KBM-7 (cell line): ENCODE measurements around the gene PSG11.
"Not testable (repeated sequence)": the region's sequence is repeated elsewhere in the genome, so short reads cannot be mapped to it uniquely, and the experiment has no call there.

ENCODE experiments used
- DNase-seq: peaks from one replicate; pipeline ENCODE4 v3.0.0-alpha.2; 2015
- in situ Hi-C: fragments of 300-500 bp; cut with MboI; formaldehyde crosslinking; loops from 2 replicates; pipeline ENCODE4 v1.14.3; 2020; ENCODE audit warnings: low sequenced_read_pairs, low pct_unique_long_range_greater_than_20kb, mixed read lengths

PSG11 gene

GRCh38 chr19:42992029-42992604 lies 34.2 kb downstream of the PSG11 start:
- in situ Hi-C loops, DNase-seq: not testable (repeated sequence)

- DNase-seq, result no peak
- in situ Hi-C loops, result no loop called here
Observed at GRCh38 chr19:42989851-42990250, 36.4 kb downstream of the PSG11 start.

- in situ Hi-C loops, DNase-seq: not testable (repeated sequence)
Observed at GRCh38 chr19:42989186-42989585, 37.1 kb downstream of the PSG11 start.

GRCh38 chr19:42988206-42988605 lies 38.1 kb downstream of the PSG11 start:
- DNase-seq, in situ Hi-C loops: not testable (repeated sequence)

- no peak for DNase-seq
- in situ Hi-C loops, result no loop called here
Observed at GRCh38 chr19:42985588-42985987, 40.7 kb downstream of the PSG11 start.

- DNase-seq, in situ Hi-C loops: not testable (repeated sequence)
Observed at GRCh38 chr19:42982111-42982510, 44.2 kb downstream of the PSG11 start.

- in situ Hi-C loops, DNase-seq: not testable (repeated sequence)
Observed at GRCh38 chr19:42971451-42971850, 54.8 kb downstream of the PSG11 start.

- in situ Hi-C loops, result no loop called here
- no peak for DNase-seq
Observed at GRCh38 chr19:42965176-42965575, 61.1 kb downstream of the PSG11 start.

GRCh38 chr19:42961119-42961518 lies 65.2 kb downstream of the PSG11 start:
- no peak for DNase-seq
- in situ Hi-C loops, result no loop called here
